GM19438 (cell line): ENCODE results near the gene LRMDA.

Source experiments
- ATAC-seq: cut with Tn5 transposase; IDR thresholded peaks from one replicate; pipeline ENCODE4 v1.9.1; 2021; ENCODE audit warnings: low read depth; ENCODE audit not compliant: unreplicated experiment

Gene LRMDA

GRCh38 chr10:76296957-76297356 is 865.5 kb downstream of the LRMDA start:
- no peak for ATAC-seq

GRCh38 chr10:76297358-76297757 is 865.9 kb downstream of the LRMDA start:
- no peak for ATAC-seq

- peak; percentile 57 for ATAC-seq
Measured at GRCh38 chr10:76297780-76298281, 866.4 kb downstream of the LRMDA start.

DNA sequence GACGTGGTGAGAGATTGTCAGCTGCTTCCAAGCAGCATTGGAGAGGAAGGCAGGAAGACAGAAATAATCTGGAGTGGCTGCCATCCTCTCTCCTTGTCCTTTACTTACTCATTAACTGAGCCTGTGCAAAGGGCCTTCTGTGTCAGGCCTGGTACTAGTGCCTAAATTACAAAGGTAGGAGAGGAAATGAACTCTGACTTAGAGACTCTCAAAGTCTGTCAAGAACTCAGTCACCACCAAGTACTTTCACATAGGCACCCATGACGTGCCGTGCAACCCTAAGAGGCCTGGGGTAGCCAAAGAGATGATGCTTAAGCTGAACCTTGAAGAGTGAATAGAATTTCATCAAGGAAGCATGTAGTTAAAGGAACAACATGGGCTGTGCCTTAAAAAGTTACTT is 866.9 kb downstream of the LRMDA start:
- ATAC-seq = peak; percentile 54

DNA sequence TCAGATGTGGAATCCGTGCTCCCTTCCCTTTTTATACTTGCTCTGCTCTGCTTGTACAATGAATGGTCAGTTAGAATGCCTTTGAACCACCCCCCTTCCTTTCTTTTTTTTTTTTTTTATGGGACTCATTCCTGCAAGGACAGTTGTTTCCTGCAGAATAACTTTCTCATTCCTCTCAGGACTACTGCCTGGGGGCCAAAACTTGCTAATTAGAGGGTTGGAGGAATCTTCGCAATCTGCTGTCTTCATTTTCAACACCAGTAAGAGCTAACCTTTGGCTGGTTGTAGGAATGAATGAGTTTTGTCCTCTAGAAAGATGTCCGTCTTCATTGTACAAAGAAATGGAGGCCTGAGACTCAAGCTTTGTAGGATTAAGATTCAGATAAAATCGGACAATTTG is 868.1 kb downstream of the LRMDA start:
- ATAC-seq = no peak

- ATAC-seq = no peak
Measured at GRCh38 chr10:76301211-76301610, 869.8 kb downstream of the LRMDA start.

DNA sequence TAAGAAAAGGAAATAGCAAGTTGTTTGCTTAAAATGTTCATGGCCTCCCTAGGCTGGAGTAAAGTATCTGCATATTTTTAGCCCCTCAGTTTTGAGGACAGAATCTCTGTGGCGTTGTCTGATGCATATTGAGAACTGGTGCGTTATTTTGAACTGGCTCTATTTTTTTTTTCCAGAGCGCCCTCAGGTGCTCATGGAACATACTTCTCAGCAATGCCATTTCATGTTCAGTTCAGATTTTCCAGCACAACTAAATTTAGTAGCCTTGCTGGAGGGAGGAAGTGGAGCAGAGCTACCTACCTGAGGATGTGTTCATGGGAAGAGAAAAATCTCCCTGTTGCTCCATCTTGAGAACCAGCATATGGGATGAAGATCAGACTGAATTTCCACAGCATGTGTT is 870.5 kb downstream of the LRMDA start:
- no peak for ATAC-seq

GRCh38 chr10:76302481-76302880 is 871.1 kb downstream of the LRMDA start:
- no peak for ATAC-seq

DNA sequence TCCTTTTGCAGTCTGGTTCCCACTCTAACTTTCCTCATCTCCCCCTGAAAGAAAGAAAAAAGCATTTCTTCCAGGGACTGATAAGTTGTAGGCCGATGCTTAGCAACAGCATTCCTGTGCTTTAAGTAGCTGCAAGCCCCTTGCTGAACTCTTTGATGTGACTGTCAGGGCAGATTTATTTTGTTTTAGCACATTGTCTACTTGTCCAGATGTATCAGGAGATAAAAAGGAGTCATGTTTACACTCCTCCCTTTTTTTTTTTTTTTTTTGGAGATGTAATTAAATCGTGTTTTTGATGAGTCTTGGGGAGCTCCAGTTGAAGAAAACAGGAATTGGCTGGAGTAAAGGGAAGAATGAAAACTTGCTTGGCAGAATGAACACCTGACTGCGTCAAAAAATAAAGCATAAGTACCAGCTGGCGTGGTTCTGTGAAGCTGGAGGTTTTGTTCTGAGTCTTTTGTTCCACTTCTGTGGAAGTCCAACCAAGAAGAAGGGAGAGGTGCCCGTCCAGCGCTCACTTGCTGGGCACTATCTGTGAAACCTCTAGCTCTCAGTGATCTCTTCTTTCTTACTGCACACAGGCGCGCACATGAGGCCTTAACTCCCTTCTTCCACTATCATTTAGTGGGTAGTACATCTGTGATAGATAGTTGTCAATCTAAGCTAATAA is 871.7 kb downstream of the LRMDA start:
- no peak for ATAC-seq

DNA sequence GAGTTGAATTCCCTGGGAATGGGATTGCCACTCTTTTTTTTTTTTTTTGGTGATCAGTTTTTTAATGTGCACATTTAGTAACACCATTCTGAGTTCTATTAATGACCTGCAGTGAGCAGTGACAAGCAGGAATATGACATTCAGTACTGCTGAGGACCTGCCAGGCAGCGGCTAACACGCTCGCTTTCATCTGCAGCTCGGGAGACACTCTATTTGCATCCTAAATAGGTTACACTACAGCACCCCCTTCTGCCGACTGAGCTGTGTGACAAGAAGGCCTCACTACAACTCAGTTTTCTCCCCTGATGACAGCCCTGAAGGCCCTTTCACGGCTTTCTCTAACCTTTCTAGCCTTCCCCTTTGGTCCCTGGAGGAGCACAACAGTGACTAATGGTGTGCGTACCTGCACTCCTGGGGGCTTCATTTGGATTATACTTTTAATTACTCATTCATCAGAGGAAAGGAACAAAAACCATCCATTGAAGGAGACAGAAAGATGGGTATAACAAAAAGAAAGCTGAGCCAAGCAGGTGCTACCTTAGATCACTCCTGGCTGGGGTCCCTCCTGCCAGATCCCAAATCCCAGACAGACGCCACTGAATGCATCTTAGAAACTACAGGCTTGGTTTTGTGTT is 872.4 kb downstream of the LRMDA start:
- peak; percentile 76 for ATAC-seq

DNA sequence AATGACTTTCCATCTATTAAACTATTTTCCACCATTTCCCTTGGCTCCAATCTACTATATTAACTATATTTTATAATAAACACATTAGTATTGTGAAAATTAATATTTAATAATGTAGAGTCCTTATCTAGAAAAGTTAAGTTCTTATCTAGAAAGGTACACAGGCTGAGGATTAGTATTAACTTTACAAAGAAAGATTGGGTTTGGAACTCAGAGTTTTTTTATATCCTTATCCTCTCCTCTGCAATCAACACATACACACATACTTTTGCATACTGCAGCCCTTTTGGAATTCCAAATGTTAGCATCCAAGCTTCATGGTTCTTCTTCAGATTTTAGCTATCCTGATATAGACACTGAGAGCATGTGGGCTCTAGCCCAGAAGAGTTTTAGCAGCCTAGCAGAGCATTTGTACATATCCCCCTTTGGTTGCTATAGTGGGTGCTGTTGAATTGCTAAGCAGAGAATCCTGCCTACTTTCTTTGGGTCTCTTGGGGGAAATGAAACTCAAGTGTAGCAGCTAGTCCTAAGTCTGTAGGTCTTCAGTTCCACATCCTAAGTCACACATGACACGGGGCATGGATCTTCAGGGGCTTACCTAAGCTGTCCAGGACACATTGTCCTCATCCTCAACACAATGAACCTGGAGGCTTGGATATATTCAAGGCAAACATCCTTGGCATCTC is 874.6 kb downstream of the LRMDA start:
- ATAC-seq = peak; percentile 63

DNA sequence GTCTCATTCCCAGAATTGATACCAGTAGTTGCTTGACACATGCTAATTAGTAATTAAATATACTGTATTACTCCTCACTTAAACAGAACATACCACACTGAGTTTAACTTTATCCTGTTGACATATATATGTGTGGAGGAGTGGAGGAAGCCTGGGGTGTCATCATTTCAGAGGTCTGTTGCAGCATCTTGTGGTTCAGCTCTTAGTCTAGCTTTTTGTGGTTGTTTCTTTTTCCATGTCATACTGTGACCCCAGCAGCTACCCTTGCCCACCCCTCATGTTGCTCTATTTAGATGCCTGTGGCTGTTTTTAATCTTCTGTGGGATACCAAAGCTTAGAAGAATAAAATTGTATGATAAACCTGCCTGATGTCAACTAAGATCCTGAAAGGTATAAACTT is 875.4 kb downstream of the LRMDA start:
- no peak for ATAC-seq

- no peak for ATAC-seq
Measured at GRCh38 chr10:76309070-76309469, 877.6 kb downstream of the LRMDA start.

DNA sequence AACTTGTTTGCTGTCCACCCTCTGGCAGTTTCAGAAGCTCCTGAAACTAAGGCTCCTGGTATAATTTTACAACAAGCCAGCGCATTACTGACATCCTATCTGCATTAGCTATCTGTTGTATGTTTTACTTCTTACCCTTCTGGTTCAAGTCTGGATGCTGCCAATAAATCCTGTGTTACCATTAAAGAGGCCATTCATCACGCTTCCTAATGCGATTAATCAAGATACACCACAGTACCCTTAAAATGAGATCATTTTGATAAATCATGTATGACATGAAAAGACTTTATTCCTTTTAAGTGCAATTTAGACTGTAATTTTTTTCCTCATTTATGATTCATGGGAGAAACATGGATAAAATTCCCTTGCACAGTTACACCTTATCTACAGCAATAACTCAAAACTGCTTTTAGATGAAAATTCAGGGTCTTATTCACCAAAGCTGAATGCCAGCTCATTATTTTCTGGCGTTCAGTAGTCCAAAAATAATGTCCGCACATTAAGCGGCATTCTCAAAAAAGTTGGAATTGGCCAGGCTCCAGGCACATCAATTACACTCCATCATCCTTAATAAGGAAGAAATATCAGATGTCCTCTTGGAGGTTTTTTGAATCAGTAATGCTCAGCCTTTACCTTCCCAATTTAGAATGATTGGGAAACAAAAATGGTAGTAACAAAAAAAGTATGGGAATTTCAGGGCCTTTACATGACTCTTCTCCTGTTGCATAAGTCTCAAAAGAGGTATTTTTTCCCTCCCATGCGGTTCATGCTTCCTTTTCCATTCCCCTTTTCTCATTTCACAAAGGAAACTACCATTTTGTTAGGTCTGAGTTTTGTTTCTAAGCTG is 878.5 kb downstream of the LRMDA start:
- no peak for ATAC-seq

GRCh38 chr10:76310588-76311080 is 879.2 kb downstream of the LRMDA start:
- no peak for ATAC-seq

GRCh38 chr10:76311752-76312636 is 880.6 kb downstream of the LRMDA start:
- ATAC-seq = peak; percentile 77

GRCh38 chr10:76315240-76315639 is 883.8 kb downstream of the LRMDA start:
- no peak for ATAC-seq

GRCh38 chr10:76316234-76316633 is 884.8 kb downstream of the LRMDA start:
- ATAC-seq = no peak

- ATAC-seq = no peak
Measured at GRCh38 chr10:76317078-76317477, 885.7 kb downstream of the LRMDA start.

GRCh38 chr10:76318211-76318610 is 886.8 kb downstream of the LRMDA start:
- no peak for ATAC-seq
